ENCODE results near the gene SLC8A3. TPM values are rescaled to one million over a fixed set of nuclear protein-coding genes. Genes with fewer than 3 reads are reported as not detected.

SLC8A3 gene
- total RNA-seq, 1 donor from 2014 or later, result 0.05 TPM

- Histone ChIP-seq H3K36me3 (no peaks in the 10 kb centered on the region), H3K4me1 (peaks cover 22% of the 10 kb centered on the region), H3K4me3 (peak overlapping the region; percentile 64), H3K9me3 (replicated peaks) (no peaks in the 10 kb centered on the region), H3K27me3 (ENCODE audit: low read depth) (peaks cover 93% of the 10 kb centered on the region), H3K27ac (replicated peaks) (no peak overlapping the region)
- DNase-seq, result no peak
- intact Hi-C loops (cut with micrococcal nuclease), result no loop called here
- no peak for TF ChIP-seq CTCF (IDR thresholded peaks at IDR 0.05; ENCODE audit: borderline replicate concordance)
These were observed 1.8 kb downstream of the SLC8A3 start for GRCh38 chr14:70186900-70187451.

GRCh38 chr14:70183991-70184390 lies 4.8 kb downstream of the SLC8A3 start:
- TF ChIP-seq CTCF (IDR thresholded peaks at IDR 0.05; ENCODE audit: borderline replicate concordance), result no peak
- Histone ChIP-seq H3K27me3 (ENCODE audit: low read depth) (peaks cover 85% of the 10 kb centered on the region), H3K36me3 (no peaks in the 10 kb centered on the region), H3K27ac (replicated peaks) (no peak overlapping the region), H3K4me3 (no peak overlapping the region), H3K9me3 (replicated peaks) (no peaks in the 10 kb centered on the region), H3K4me1 (peaks cover 15% of the 10 kb centered on the region)
- intact Hi-C loops (cut with micrococcal nuclease), result no loop called here
- no peak for DNase-seq

- Histone ChIP-seq H3K27me3 (ENCODE audit: low read depth) (peaks cover 83% of the 10 kb centered on the region), H3K9me3 (replicated peaks) (no peaks in the 10 kb centered on the region), H3K4me1 (no peaks in the 10 kb centered on the region), H3K4me3 (no peak overlapping the region), H3K27ac (replicated peaks) (no peak overlapping the region), H3K36me3 (no peaks in the 10 kb centered on the region)
- no peak for DNase-seq
- intact Hi-C loops (cut with micrococcal nuclease), result no loop called here
- no peak for TF ChIP-seq CTCF (IDR thresholded peaks at IDR 0.05; ENCODE audit: borderline replicate concordance)
These were observed 7.5 kb downstream of the SLC8A3 start for GRCh38 chr14:70181276-70181675.

GRCh38 chr14:70180718-70181117 lies 8.0 kb downstream of the SLC8A3 start:
- intact Hi-C loops (cut with micrococcal nuclease), result no loop called here
- DNase-seq, result no peak
- H3K27me3 ChIP-seq (ENCODE audit: low read depth), result peaks cover 83% of the 10 kb centered on the region
- no peak overlapping the region for H3K27ac ChIP-seq (replicated peaks)
- TF ChIP-seq CTCF (IDR thresholded peaks at IDR 0.05; ENCODE audit: borderline replicate concordance), result no peak
- no peaks in the 10 kb centered on the region for H3K9me3 ChIP-seq (replicated peaks)
- no peak overlapping the region for H3K4me3 ChIP-seq
- H3K4me1 ChIP-seq, result no peaks in the 10 kb centered on the region
- H3K36me3 ChIP-seq, result no peaks in the 10 kb centered on the region

- intact Hi-C loops (cut with micrococcal nuclease), result no loop called here
- Histone ChIP-seq H3K27me3 (ENCODE audit: low read depth) (peaks cover 66% of the 10 kb centered on the region), H3K27ac (replicated peaks) (no peak overlapping the region), H3K4me1 (no peaks in the 10 kb centered on the region), H3K9me3 (replicated peaks) (no peaks in the 10 kb centered on the region), H3K4me3 (no peak overlapping the region), H3K36me3 (no peaks in the 10 kb centered on the region)
- TF ChIP-seq CTCF (IDR thresholded peaks at IDR 0.05; ENCODE audit: borderline replicate concordance), result no peak
- no peak for DNase-seq
These were observed 11.5 kb downstream of the SLC8A3 start for GRCh38 chr14:70177081-70177800.
